ENCODE measurements around the gene CD200R1.
A peak's percentile ranks its signal among the peaks of the same experiment; 100 is the strongest.

Gene CD200R1, protein sequence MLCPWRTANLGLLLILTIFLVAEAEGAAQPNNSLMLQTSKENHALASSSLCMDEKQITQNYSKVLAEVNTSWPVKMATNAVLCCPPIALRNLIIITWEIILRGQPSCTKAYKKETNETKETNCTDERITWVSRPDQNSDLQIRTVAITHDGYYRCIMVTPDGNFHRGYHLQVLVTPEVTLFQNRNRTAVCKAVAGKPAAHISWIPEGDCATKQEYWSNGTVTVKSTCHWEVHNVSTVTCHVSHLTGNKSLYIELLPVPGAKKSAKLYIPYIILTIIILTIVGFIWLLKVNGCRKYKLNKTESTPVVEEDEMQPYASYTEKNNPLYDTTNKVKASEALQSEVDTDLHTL
- total RNA-seq = 0 to 28.0 (median 6.9) reads per million in 18 experiments

DNA sequence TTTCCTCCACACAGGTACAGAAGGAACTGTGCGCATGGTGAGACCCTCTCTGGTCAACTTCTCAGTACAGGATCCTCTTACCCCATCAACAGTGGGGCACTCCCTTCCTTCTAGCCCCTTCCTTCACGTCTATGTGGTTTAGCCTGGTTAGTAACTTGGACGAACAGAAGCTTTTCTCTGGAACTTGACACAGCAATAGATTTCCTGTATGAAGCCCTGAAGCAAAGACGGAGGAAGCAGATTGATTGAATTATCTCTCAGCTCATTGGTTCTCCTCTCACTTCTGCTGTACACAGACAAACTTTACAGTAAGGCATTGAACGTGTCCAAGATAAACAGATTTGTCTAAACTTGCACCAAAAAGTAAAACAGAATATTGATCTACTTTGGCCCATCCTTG, at the start of gene CD200R1:
CD200R1 (minus strand) TSS at position 210 of the 400 bp plus-strand sequence. CDS start 246 bp downstream, outside the sequence.
- peak in 1 of 2 donors; percentile 34 for DNase-seq

DNA sequence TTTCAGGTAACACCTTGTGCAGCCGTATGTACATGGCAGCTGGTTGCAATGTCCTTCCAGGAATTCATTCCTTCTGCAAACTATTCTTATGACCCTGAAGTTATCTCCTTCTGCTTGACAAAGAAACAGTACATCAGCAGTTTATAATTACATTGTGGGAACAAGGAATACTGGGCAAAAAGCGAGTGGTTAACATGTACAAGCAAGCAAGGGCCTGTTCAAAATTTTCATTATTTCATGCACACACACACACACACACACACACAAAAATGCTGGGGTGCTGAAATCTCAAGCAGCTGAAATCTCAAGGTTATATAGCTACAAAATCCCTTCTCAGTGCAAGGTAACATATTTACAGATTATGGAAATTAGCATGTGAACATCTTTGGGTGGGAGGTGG, 46.6 kb upstream of the CD200R1 start:
- no peak for DNase-seq

DNA sequence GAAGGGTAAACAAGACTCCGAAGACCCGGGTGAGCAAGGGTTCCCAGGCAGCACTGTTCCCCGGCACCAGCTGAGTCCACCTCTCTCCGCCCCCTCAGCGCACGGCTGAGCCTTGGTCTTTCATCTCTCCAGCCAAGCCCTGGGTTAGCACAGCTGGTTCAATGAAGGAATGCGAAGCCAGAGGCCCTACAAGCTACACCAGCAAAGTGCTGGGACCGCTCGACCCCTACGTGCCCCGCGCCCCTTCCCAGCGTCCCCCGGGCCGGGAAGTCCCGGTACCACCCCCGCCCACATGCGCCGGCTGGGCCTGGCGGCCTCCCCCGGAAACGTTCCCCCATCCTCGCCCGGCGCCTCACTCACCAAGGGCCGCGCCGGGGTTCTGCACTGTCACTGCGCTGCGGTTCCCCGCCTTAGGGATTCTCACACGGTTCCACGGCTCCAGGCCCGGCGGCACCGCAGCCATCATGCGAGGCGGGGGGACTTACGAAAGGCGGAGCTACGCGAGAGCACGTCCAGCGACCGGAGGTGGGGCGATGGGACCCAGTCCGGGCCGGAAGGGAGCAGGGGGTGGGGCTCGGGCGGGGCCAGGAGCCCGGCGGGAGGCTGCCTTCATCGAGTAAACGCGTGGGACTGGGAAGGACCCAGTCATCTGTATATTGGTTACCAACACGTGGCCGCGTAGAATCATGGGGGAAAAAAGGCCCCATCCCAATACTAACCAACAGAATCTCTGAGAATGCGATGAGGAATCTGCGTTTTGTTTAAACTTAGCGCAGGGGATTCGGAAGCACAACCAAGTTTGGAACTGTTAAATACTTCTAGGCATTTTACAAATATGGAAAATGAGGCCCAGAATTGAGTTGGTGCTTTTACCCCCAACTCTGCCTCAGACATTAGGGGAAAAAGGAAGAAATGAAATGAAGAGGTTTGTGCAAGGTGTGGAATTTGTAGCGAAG, 44.6 kb upstream of the CD200R1 start:
- peak; percentile 90 to 93 for DNase-seq

DNA sequence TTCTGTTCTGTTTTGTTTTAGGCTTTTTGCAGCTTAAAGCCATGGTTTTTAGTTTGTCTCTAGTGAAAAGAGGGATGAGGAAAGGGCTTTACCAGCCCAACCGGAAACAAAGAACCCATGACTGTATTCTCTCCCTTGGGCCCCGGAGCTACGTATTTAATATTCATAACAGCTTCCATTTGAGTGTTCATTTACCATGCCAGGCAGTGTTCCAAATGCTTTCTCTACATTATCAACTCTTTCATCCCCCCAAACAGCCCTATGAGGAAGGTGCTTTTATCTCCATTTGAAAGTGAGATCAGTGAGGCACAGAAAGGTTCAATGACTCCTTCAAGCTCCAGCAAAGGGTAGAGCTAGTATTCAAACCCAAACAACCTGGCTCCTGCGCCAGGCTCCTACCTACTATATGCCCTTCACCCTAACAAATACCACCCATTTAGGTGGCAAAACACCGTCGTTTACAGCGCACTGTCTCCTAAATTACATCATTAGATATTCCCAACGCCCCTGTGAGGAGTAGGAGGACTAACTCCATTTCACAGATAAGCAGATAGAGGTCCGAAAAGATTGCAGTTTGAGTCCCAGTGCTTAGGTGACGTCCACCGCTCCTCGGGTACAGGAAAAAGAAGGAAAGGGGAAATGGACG, 43.8 kb upstream of the CD200R1 start:
- no peak for DNase-seq

DNA sequence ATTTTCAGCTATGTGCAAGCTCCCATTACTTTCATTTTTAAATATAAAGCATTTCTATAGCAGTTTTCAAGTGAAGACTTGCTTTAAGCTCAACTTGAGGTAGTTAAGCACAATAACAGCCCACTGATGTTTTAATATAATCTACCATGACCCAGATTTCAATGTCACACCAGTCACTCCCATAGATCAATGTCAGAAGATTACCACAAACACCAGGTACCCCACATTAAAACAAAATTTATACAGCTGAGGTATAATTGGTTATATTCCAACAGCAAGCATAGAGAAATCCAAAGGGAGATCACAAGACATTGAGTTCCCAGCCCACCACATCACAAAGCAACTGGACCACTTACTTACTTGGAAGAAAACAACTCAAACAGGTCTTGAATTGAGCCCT, 38.7 kb upstream of the CD200R1 start:
- no peak for DNase-seq

DNA sequence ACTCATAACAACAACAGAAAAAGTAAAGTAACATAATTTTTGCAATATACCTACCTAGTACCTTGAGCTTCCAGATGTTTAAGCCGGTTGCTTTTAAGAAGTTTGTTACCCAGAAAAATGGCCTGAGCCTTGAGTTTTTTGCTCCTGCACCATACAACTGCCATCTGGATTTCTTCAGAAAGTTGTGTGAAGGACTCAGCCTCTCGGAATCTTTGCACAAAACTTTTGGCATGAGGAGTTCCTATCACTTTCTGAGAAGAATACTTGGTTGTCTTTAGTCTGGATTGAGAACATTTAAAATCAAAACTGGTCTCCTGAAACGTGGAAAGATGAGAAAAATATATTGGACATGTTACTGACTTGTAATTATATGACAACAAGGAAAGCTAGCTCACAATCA, 33.2 kb upstream of the CD200R1 start:
- DNase-seq = no peak

DNA sequence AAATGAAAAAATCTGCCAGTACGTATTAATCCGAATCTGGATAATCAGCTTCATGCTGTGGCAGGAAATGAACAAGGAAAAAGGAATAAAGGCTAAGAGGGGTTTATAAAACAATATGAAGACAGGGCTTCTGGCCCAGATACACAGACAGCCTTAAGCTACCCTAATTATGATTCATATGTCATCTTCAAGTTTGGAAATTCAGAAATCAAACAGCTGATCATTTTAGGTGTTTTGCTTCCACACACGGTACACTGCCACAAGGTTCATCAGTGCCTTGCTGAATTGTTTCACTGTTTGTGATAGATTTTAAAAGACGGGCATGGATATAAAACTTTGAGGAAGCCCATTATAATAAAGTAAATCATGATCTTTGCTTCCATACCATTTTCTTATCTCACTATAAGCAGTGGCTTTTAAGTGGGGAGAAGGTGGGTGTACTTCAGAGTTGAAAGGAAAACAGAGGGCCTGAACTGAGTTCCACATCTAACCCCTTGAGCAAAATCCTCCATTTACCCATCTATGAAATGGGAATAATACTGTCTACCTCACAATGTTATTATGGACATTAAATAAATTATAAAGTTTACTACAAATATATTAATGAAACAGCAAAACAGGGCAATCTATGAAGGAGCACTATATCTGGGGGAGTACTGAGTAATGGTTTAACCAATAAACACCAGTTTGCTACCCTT, 31.6 kb upstream of the CD200R1 start:
- no peak for DNase-seq

DNA sequence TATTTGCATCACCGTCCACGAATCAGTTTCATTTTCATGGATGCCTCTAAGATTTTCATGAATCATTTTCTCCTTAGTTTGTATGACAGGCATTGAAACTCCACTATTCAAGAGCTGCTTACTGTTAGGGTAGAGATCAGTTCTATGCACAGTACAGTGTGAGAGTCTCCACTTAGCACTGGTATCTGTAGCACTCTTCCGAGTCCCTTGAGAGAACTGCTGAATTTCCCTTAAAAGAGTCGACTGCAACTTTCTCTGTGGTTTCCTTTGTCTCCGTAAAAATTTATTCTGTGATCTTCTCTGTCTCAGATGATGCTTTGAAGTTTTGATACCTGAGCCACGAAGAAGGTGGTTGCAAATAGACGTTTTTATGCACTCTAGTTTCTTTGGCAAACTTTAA, 30.7 kb upstream of the CD200R1 start:
- no peak for DNase-seq

DNA sequence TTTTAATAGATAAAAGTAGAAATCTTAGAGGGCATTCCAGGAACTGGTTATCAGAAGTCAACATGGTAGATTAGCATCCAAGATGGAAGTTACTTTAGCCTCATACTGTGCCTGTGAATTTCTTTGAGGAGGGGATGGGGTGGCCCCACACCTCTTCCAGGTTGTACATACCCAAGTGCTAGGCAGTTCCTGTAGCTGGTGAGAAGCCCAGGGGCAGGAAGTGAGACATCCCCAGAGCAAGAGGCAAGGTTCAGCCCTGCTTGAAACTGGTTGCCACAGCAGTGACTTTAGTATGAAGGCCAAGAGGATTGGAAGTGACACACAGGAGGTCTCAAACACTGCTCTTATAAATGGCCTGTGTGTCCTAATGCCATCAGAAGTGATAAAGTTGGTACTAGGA, 27.8 kb upstream of the CD200R1 start:
- no peak for DNase-seq

DNA sequence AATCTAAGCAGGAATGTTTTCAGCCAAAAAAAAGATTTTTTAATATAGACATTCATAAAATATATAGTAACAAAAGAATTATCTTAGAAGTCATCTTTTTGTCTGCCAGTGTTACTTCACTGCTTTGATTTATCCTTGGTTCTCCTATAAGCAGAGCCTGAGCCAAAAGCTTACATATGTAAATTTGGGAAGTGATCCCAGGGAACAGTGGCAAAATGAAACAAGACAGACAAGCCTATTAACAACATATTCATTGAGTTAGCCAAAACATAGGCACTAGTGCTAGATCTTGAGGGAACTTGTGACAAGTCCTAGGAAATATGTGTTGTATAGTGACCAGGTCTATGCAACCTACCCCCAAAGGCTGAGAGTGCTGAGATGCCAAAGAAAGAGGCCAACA, 27.1 kb upstream of the CD200R1 start:
- no peak for DNase-seq

DNA sequence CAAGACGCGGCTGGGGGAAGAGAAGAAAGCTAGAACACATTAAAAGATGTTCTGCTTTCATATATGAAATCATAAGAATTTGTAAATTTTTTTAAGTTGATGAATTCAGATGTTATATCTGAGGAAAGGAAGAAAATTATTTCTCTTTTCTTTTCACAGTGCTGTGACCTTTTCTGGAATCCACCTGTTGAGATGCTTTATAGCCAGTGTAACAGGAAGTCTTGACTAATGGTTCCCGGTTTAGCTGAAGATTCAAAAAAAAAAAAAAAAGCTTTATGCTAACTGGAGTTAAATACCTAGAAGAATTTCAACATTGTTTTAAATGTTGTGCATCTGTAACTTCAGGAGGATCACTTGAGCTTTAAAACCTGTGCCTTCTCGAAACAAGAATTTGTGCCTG, 25.8 kb upstream of the CD200R1 start:
- DNase-seq = no peak

DNA sequence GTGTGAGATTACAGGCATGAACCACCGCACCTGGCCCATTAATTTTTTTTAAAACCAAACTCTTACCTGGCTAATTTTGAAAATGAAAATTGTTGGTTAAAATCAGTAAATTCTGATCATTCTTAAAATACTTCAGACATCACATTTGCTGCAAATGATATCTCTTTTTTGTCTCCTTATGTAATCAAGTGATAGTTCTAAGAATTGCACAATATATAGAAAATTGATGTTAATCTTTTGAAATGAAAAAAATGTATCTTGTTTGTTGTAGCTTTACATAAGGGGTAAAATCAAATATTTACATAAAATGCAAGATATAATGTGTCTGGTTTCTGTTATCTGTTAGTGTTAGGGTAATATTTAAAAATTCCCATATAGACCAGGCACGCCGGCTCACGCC, 20.9 kb upstream of the CD200R1 start:
- DNase-seq = no peak

DNA sequence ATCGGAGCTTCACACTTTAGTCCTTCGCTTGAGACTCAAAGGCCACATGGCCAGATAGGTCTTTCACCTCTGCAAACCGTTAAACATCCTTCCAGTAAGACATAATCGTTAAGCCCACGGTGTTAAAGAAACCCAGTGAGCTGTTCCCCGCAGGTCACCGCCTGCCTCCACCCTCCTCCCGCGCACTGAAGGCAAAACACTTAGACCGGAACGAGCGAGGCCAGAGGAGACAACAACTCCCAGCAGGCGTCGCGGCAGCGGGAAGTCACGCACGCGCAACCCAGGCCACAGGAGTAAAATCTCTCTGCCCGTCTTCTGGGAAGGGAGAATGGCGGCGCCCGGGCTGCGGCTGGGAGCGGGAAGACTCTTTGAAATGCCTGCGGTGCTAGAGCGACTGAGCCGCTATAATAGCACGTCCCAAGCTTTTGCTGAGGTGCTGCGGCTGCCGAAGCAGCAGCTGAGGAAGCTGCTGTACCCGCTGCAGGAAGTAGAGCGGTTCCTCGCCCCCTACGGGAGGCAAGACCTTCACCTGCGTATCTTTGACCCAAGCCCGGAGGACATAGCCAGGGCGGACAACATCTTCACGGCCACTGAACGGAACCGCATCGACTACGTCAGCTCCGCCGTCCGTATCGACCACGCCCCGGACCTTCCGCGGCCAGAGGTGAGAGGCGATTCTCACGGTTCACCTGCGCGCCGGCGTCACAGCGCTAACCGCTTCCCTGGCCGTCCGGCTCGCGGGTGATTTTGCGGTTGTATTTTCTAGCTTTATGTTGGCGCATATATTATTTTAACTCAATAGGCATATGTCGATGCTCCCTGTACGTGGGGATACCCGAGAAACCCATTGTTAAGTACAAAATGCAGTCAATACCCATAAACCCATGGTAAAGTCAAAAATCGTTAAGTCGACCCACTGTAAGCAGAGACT, 16.0 kb upstream of the CD200R1 start, which contains the start of gene GTPBP8:
GTPBP8 (plus strand) TSS at position 313 of the 931 bp plus-strand sequence; CDS start at position 329, 16 bp downstream.
- DNase-seq = peak; percentile 85 to 92

DNA sequence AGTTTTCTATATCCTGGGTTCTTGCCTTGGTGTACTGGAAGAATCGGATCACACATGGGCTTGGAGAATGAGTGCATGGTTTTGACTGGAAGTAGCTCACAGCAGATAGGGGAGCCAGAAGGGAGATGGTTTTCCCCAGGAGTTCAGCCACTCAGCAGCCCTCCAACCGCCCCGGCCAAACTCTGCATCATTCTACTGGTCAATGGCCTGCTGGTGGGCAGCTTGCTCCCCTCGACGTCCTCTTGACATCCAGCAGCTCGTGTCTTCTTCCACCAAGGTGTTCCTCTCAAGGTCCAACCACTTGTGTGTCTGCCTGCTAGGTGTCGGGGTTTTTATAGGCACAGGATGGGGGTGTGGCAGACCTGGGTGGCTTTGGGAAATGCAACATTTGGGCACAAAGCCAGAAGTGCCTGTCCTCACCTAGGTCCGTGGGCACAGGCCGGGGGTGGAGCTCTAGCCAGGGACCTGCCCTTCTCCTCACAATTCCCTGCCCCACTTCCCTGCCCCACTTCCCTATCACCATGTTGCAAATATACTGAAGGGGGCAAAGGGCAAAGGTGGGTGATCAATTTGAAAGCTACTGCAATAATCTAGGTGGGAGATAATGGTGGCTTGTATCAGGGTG, 12.9 kb upstream of the CD200R1 start:
- DNase-seq = no peak

DNA sequence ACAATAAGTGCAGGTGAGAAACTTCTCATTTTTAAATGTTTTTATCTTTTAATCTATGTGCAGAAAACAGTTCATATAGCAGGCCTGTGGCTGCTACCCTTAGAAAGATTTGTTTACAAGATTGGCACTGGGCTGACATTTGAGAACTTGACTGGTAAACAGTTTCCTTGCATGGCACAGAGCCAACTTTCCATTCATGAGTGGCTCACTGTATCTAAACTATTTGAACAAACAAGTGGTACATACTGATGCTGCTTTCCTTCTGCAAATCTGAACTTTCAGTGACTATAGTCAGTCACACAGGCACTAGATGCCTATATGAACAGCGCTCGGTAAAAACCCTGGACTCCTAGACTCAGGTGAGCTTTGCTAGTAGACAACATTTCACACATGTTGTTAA, 9.6 kb upstream of the CD200R1 start:
- no peak for DNase-seq

DNA sequence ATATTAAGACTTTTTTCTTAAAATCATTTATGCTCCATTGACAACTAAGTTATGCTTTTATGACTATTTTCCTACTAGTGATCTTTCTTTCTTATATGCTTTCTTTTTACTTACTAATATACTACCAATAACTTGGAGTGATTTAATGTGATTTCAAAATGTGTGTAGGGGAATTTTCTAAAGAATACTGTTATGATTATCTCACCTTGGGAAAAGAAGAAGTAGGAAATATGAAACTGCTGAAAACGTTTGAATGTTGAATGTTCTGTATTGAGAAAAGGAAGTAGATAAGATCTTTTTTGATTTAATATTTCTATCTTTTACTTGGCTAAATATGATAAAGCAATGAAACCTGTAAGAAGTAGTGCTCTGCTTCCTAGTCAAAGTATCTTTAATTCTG, 7.8 kb upstream of the CD200R1 start:
- no peak for DNase-seq

DNA sequence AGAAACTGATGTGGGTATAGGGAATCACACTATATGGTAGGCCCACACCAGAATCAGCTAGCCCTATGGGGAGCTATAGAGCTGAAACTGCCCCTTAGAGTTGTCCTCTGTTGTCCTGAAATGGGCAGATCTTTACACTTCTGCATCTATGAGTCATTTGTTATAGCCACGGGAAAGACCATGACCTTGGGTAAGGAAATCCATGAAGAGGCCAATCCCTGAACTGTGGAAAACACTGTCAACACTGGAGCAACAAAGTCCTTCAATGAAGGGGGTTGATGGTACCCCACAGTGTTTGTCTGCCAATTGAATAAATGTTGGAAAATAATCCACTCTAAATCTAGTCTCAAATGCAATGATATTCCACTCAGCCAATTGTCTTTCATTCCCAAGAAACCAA, 5.2 kb upstream of the CD200R1 start:
- no peak for DNase-seq

DNA sequence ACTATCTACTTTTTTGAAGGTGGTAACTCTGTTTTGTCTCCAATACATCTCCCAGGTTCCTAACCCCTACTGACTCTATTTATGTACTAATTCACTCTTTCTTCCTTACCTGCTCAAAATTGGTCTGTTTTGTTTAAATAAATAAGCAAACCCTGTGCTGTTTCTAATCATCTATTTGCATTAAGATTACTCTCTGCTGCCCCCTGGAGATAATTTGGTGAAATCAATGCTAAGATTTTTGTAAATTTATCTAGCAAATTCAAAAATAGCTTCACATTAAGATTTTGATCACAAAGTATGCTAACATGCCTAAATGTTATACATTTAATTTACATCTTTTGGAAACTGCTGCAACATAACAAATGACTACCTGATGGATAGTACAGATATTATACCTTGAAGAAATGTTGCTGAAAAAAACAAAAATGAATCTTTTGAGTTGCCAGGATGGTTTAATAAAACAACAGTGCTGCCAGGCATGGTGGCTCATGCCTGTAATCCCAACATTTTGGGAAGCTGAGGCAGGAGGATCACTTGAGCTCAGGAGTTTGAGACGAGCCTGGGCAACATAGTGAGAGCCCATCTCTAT, 4.4 kb upstream of the CD200R1 start:
- DNase-seq = peak; percentile 29 to 67

DNA sequence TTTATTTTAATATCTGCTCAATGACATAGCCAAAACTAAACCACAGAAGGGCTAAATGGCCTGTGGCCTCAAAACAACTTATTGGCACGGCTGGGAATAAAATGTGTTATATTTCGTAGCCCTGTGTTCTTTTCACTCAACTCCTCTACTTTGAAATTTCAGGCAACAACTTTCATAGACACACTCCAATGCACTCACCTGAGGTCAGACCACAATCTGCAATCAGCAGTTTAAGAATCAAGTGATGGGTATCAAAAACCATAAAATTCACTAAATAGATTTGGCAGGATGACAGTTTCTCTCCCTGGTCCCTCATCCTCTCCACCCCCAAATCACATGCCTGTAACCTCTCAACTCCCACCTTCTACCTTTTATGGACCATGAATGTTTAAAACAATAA, 2.0 kb upstream of the CD200R1 start:
- no peak for DNase-seq

DNA sequence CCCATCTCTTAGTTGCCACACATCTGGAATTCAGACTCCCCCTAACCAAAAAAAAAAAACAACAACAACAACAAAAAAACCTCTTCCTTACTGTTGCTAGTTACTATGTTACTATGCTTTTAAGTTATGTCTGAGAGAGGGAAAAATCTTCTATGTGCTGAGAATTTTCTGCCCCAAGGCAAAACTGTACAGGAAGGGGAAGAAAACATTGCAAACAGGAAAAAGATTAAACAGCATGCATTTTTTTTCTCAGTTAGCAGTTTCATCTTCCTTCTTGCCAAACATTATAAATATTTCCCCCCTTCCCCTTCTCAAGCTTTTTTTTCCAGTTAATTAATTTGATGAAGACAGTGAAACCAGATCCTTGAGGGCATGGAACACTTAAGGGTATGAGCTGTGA, 1.1 kb upstream of the CD200R1 start:
- no peak for DNase-seq
